ENCODE results near the gene PLCD3. TPM values are rescaled to one million over a fixed set of nuclear protein-coding genes. Genes with fewer than 3 reads are reported as not detected.

PLCD3 gene
- total and polyA plus RNA-seq, 2 of the 8 experiments (the other 6 are each of a cell fraction or from before 2014, with no cell fraction given), result 26.5 to 48.1 TPM

GRCh38 chr17:45146890-45147580 lies 14.7 kb upstream of the PLCD3 start (continued):
- TF ChIP-seq ZNF274 (IDR thresholded peaks at IDR 0.05; ENCODE audit: borderline replicate concordance, extremely low read depth, low read length) (no peak), POU5F1 (IDR thresholded peaks at IDR 0.05; ENCODE audit: low read depth, low read length) (no peak), KDM1A (IDR thresholded peaks at IDR 0.05; ENCODE audit: borderline replicate concordance, low read length) (no peak), TEAD4 (IDR thresholded peaks at IDR 0.05; ENCODE audit: low read depth, low read length) (no peak), CBX8 (IDR thresholded peaks at IDR 0.05; ENCODE audit: borderline replicate concordance, low read depth, low read length) (no peak), SUZ12 (IDR thresholded peaks at IDR 0.05; ENCODE audit: low read length) (no peak), GABPA (IDR thresholded peaks at IDR 0.05; ENCODE audit: borderline replicate concordance, insufficient read depth, low read length) (no peak), CHD1 (IDR thresholded peaks at IDR 0.05; ENCODE audit: low read depth, low read length) (0 out of 2 replicates have a peak, but pooled peaks have one; percentile 58), E2F6 (IDR thresholded peaks at IDR 0.05) (no peak), SP2 (IDR thresholded peaks at IDR 0.05; ENCODE audit: low read length) (no peak), CBX5 (IDR thresholded peaks at IDR 0.05; ENCODE audit: low read depth, low read length) (no peak), CTBP2 (IDR thresholded peaks at IDR 0.05; ENCODE audit: borderline replicate concordance, insufficient read depth, insufficient read length, low read length) (no peak), HDAC2 (IDR thresholded peaks at IDR 0.05; ENCODE audit: borderline replicate concordance in 1 of 2, low read depth in 2 of 2, low read length in 2 of 2) (no peak), SIN3A (conservative IDR thresholded peaks at IDR 0.05 in 1 of 2, IDR thresholded peaks at IDR 0.05 in 1 of 2; ENCODE audit: low read depth in 1 of 2, low read length in 2 of 2) (no peak), USF2 (IDR thresholded peaks at IDR 0.05; ENCODE audit: low read length) (no peak), TAF1 (IDR thresholded peaks at IDR 0.05; ENCODE audit: low read depth, low read length) (peak; percentile 53), MAFK (IDR thresholded peaks at IDR 0.05; ENCODE audit: low read depth, low read length) (no peak), GTF2F1 (IDR thresholded peaks at IDR 0.05; ENCODE audit: borderline replicate concordance, low read depth, low read length) (no peak), HDAC6 (IDR thresholded peaks at IDR 0.05; ENCODE audit: low read depth, low read length) (no peak)
